HEK293 (cell line): ENCODE results near the gene ATP8B1.

ENCODE experiments used
- CTCF ChIA-PET: fragments of 350-600 bp; formaldehyde crosslinking; extraction: SDS; loops from one replicate; lab custom pipeline; 2021; ENCODE audit warnings: antibody characterized with exemption; lab: Yijun Ruan, JAX
- POLR2A ChIA-PET: fragments of 300-600 bp; formaldehyde crosslinking; extraction: SDS; loops from one replicate; lab custom pipeline; 2020; ENCODE audit warnings: antibody characterized with exemption, inconsistent platforms; lab: Yijun Ruan, JAX
- H3K27ac ChIP-seq: fragments of 200-500 bp; sonication (Bioruptor generic); 2 replicates; pipeline ENCODE4 v1.5.1; 2014; ENCODE audit warnings: low read depth, low read length, control low read depth, inconsistent platforms; ENCODE audit errors: extremely low read depth
- H3K36me3 ChIP-seq, 2 experiments: fragments of 200-500 bp in 1 of 2; sonication (Bioruptor generic) in 1 of 2; 1 replicate in 1 of 2; 2 replicates in 1 of 2; pipeline ENCODE4 v1.5.1; 2014 to 2017; ENCODE audit warnings: inconsistent platforms in 2 of 2, low read length in 2 of 2; ENCODE audit not compliant: control insufficient read depth in 2 of 2, insufficient read depth in 1 of 2
- H3K4me1 ChIP-seq: fragments of 200-500 bp; sonication (Bioruptor generic); 2 replicates; pipeline ENCODE4 v1.5.1; 2014; ENCODE audit warnings: mild to moderate bottlenecking, low read length, inconsistent platforms; ENCODE audit not compliant: control insufficient read depth, insufficient read depth
- H3K4me3 ChIP-seq: 2 replicates; pipeline ENCODE4 v1.5.1; 2011; ENCODE audit warnings: low read depth, mild to moderate bottlenecking, control low read depth, low read length, moderate library complexity
- H3K9me3 ChIP-seq: fragments of 200-500 bp; sonication (Bioruptor generic); 2 replicates; pipeline ENCODE4 v1.5.1; 2014; ENCODE audit warnings: low read depth, low read length, inconsistent platforms; ENCODE audit not compliant: control insufficient read depth, insufficient read depth
- ATF2 ChIP-seq: fragments of 450-650 bp; formaldehyde crosslinking; IDR thresholded peaks from 2 replicates; pipeline ENCODE4 v1.5.1; 2016; ENCODE audit warnings: missing biosample characterization, missing genetic modification characterization, low read depth
- GLIS1 ChIP-seq: fragments of 450-650 bp; formaldehyde crosslinking; IDR thresholded peaks from 2 replicates; pipeline ENCODE4 v1.5.1; 2016; ENCODE audit warnings: missing biosample characterization, missing genetic modification characterization
- HOXD13 ChIP-seq: sonication (generic); formaldehyde crosslinking; IDR thresholded peaks from 2 replicates; pipeline ENCODE4 v1.8.0; 2022; ENCODE audit warnings: missing genetic modification reagents, borderline replicate concordance
- INSM2 ChIP-seq: fragments of 450-650 bp; formaldehyde crosslinking; IDR thresholded peaks from 2 replicates; pipeline ENCODE4 v1.5.1; 2016; ENCODE audit warnings: missing biosample characterization, missing genetic modification characterization
- KLF9 ChIP-seq: fragments of 450-650 bp; formaldehyde crosslinking; IDR thresholded peaks from 2 replicates; pipeline ENCODE4 v1.5.1; 2016; ENCODE audit warnings: missing biosample characterization, missing genetic modification characterization, low read depth
- SETDB1 ChIP-seq: IDR thresholded peaks from one replicate; pipeline ENCODE4 v1.6.1; 2017; ENCODE audit warnings: mild to moderate bottlenecking, low read length, moderate library complexity, mixed read lengths; ENCODE audit not compliant: insufficient read length
- SP3 ChIP-seq: fragments of 450-650 bp; formaldehyde crosslinking; IDR thresholded peaks from 2 replicates; pipeline ENCODE4 v1.5.1; 2016; ENCODE audit warnings: missing biosample characterization, missing genetic modification characterization
- ZBTB17 ChIP-seq: fragments of 450-650 bp; formaldehyde crosslinking; IDR thresholded peaks from 2 replicates; pipeline ENCODE4 v1.5.1; 2016; ENCODE audit warnings: missing biosample characterization, missing genetic modification characterization
- ZBTB49 ChIP-seq: fragments of 450-650 bp; formaldehyde crosslinking; IDR thresholded peaks from 2 replicates; pipeline ENCODE4 v1.5.1; 2016; ENCODE audit warnings: missing biosample characterization, missing genetic modification characterization, low read depth
- ZBTB6 ChIP-seq: fragments of 450-650 bp; formaldehyde crosslinking; IDR thresholded peaks from 2 replicates; pipeline ENCODE4 v1.5.1; 2017; ENCODE audit warnings: missing biosample characterization, missing genetic modification characterization
- ZFHX2 ChIP-seq: fragments of 450-650 bp; formaldehyde crosslinking; conservative IDR thresholded peaks from 2 replicates; pipeline ENCODE4 v1.5.1; 2016; ENCODE audit warnings: missing biosample characterization, missing genetic modification characterization
- ZNF138 ChIP-seq: fragments of 450-650 bp; formaldehyde crosslinking; IDR thresholded peaks from 2 replicates; pipeline ENCODE4 v1.5.1; 2016; ENCODE audit warnings: missing biosample characterization, missing genetic modification characterization, borderline replicate concordance
- ZNF2 ChIP-seq: fragments of 450-650 bp; formaldehyde crosslinking; IDR thresholded peaks from 2 replicates; pipeline ENCODE4 v1.5.1; 2016; ENCODE audit warnings: missing biosample characterization, missing genetic modification characterization
- ZNF239 ChIP-seq: fragments of 450-650 bp; formaldehyde crosslinking; IDR thresholded peaks from 2 replicates; pipeline ENCODE4 v1.5.1; 2016; ENCODE audit warnings: missing biosample characterization, missing genetic modification characterization
- ZNF274 ChIP-seq, 2 experiments: fragments of 200-500 bp in 1 of 2; fragments of 450-650 bp in 1 of 2; sonication (Bioruptor generic) in 1 of 2; formaldehyde crosslinking in 1 of 2; IDR thresholded peaks; 2 replicates each; pipeline versions ENCODE4 v1.5.1 to v1.6.1; 2014 to 2016; ENCODE audit warnings: borderline replicate concordance in 1 of 2, inconsistent platforms in 1 of 2, low read length in 1 of 2, missing biosample characterization in 1 of 2, missing genetic modification characterization in 1 of 2
- ZNF280D ChIP-seq: fragments of 450-650 bp; formaldehyde crosslinking; IDR thresholded peaks from 2 replicates; pipeline ENCODE4 v1.5.1; 2016; ENCODE audit warnings: missing biosample characterization, missing genetic modification characterization
- ZNF354C ChIP-seq: fragments of 450-650 bp; formaldehyde crosslinking; IDR thresholded peaks from 2 replicates; pipeline ENCODE4 v1.5.1; 2016; ENCODE audit warnings: missing biosample characterization, missing genetic modification characterization, low read depth, borderline replicate concordance
- ZNF394 ChIP-seq: fragments of 450-650 bp; formaldehyde crosslinking; IDR thresholded peaks from 2 replicates; pipeline ENCODE4 v1.5.1; 2016; ENCODE audit warnings: missing biosample characterization, missing genetic modification characterization, mild to moderate bottlenecking, moderate library complexity, borderline replicate concordance
- ZNF398 ChIP-seq: fragments of 450-650 bp; formaldehyde crosslinking; IDR thresholded peaks from 2 replicates; pipeline ENCODE4 v1.5.1; 2017; ENCODE audit warnings: missing biosample characterization, missing genetic modification characterization
- ZNF404 ChIP-seq: fragments of 450-650 bp; formaldehyde crosslinking; IDR thresholded peaks from 2 replicates; pipeline ENCODE4 v1.5.1; 2017; ENCODE audit warnings: missing biosample characterization, missing genetic modification characterization
- ZNF610 ChIP-seq: fragments of 450-650 bp; formaldehyde crosslinking; IDR thresholded peaks from 2 replicates; pipeline ENCODE4 v1.5.1; 2016; ENCODE audit warnings: missing biosample characterization, missing genetic modification characterization, borderline replicate concordance
- ZNF658 ChIP-seq: fragments of 450-650 bp; formaldehyde crosslinking; IDR thresholded peaks from 2 replicates; pipeline ENCODE4; 2016; ENCODE audit warnings: missing biosample characterization, missing genetic modification characterization
- ZSCAN30 ChIP-seq: fragments of 450-650 bp; IDR thresholded peaks from 2 replicates; pipeline ENCODE4 v1.5.1; 2018; ENCODE audit warnings: missing biosample characterization, mild to moderate bottlenecking, missing genetic modification characterization, moderate library complexity

ATP8B1 gene

GRCh38 chr18:57683470-57683869 is 119.6 kb downstream of the ATP8B1 start:
- CTCF ChIA-PET, result interaction anchor here (0.6 kb wide), 1 partner anchor 1365 kb away, joined by 4 read pairs; no protein-coding TSS in a partner anchor

GRCh38 chr18:57677262-57678211 is 125.6 kb downstream of the ATP8B1 start:
- H3K27ac ChIP-seq, result no peak overlapping the region
- POLR2A ChIA-PET, result no interaction called here
- H3K4me1 ChIP-seq, result no peaks in the 10 kb centered on the region
- CTCF ChIA-PET, result interaction anchor here (0.5 to 0.7 kb wide), 2 partner anchors 86 to 185 kb away, joined by 3 read pairs; no protein-coding TSS in a partner anchor
- H3K4me3 ChIP-seq, result no peak overlapping the region
- no peaks in the 10 kb centered on the region for H3K9me3 ChIP-seq
- H3K36me3 ChIP-seq, result no peaks in the 10 kb centered on the region; a peak in 1 of 3 replicates
- TF ChIP-seq ZBTB6 (tag by site-specific recombination) (no peak), ATF2 (tag by site-specific recombination) (no peak), INSM2 (tag by site-specific recombination) (no peak), ZNF239 (no peak), ZNF398 (no peak)

More at GRCh38 chr18:57683470-57683869, 119.6 kb downstream of the ATP8B1 start:
- no peaks in the 10 kb centered on the region; a peak in 1 of 3 replicates for H3K36me3 ChIP-seq
- H3K4me3 ChIP-seq, result no peak overlapping the region
- no peaks in the 10 kb centered on the region for H3K9me3 ChIP-seq
- no peak overlapping the region for H3K27ac ChIP-seq
- POLR2A ChIA-PET, result interaction anchor here (0.7 kb wide), 1 partner anchor 12 kb away, joined by 4 read pairs; no protein-coding TSS in a partner anchor
- TF ChIP-seq ZSCAN30 (tag by site-specific recombination) (no peak), ZNF354C (tag by site-specific recombination) (no peak), ZNF280D (tag by site-specific recombination) (no peak), KLF9 (tag by site-specific recombination) (no peak), ZNF2 (tag by site-specific recombination) (no peak), ZNF394 (tag by site-specific recombination) (no peak), ZNF138 (no peak), ZNF404 (tag by site-specific recombination) (no peak), ZNF274 (IDR thresholded peaks at IDR 0.05; ENCODE audit: low read length) (no peak), ZNF274 (tag by site-specific recombination; IDR thresholded peaks at IDR 0.05; ENCODE audit: borderline replicate concordance) (no peak), ZNF610 (tag by site-specific recombination) (no peak), ZBTB49 (no peak), SP3 (tag by site-specific recombination) (no peak), HOXD13 (CRISPR knock-in tag) (no peak), ZNF658 (no peak), GLIS1 (no peak), SETDB1 (no peak), ZBTB17 (tag by site-specific recombination) (no peak), ZFHX2 (tag by site-specific recombination) (no peak)
- H3K4me1 ChIP-seq, result no peaks in the 10 kb centered on the region
